B cell (primary cell): ENCODE results near the gene ABCC1. TPM values are rescaled to one million over a fixed set of nuclear protein-coding genes. Genes with fewer than 3 reads are reported as not detected.

Experiments used
- ATAC-seq: fragments of 200-7000 bp; cut with Tn5 transposase; one replicate; pipeline ENCODE4 v1.10.0; 2021; ENCODE audit warnings: low read depth, mild to moderate bottlenecking, moderate number of reproducible peaks, moderate library complexity
- CTCF ChIA-PET: fragments of 350-600 bp; sonication (Branson Sonifier 250); formaldehyde crosslinking; loops from one replicate; lab custom pipeline; 2021; ENCODE audit warnings: antibody characterized with exemption, inconsistent platforms; lab: Charles Lee
- POLR2A ChIA-PET: fragments of 350-600 bp; sonication (Branson Sonifier 250); formaldehyde crosslinking; loops from one replicate; lab custom pipeline; 2021; ENCODE audit warnings: antibody characterized with exemption; lab: Charles Lee
- DNase-seq: peaks from one replicate; pipeline ENCODE4 v3.0.0; 2013
- H2AFZ ChIP-seq: 2 replicates; pipeline ENCODE4 v1.6.1; 2012; ENCODE audit warnings: mild to moderate bottlenecking, low read depth, low read length; ENCODE audit not compliant: insufficient read depth, poor library complexity, severe bottlenecking
- H3K27ac ChIP-seq, 2 donors: 1 replicate in 1 of 2; 2 replicates in 1 of 2; pipeline ENCODE4 v1.5.1; 2012 to 2013; ENCODE audit warnings: low read length in 2 of 2, mild to moderate bottlenecking in 2 of 2, moderate library complexity in 1 of 2
- H3K27me3 ChIP-seq, 4 experiments: fragments of 200-600 bp in 1 of 4; sonication (generic) in 1 of 4; replicated peaks in 1 of 4; 1 replicate in 2 of 4; 2 replicates in 2 of 4; pipeline versions ENCODE4 v1.6.1 to v1.7.0; 2013 to 2016; ENCODE audit warnings: low read length in 3 of 4, mild to moderate bottlenecking in 2 of 4, mixed read lengths in 1 of 4, moderate library complexity in 1 of 4; ENCODE audit not compliant: insufficient read depth in 4 of 4, control insufficient read depth in 3 of 4; ENCODE audit errors: control extremely low read depth in 1 of 4
- H3K36me3 ChIP-seq, 2 experiments: replicated peaks in 1 of 2; 1 replicate in 1 of 2; 2 replicates in 1 of 2; pipeline versions ENCODE4 v1.6.1 to v1.7.1; 2013; ENCODE audit warnings: low read length in 1 of 2; ENCODE audit not compliant: insufficient read depth in 2 of 2, control insufficient read depth in 1 of 2; ENCODE audit errors: control extremely low read depth in 1 of 2, extremely low read depth in 1 of 2
- H3K4me1 ChIP-seq, 2 donors: fragments of 200-600 bp in 1 of 2; sonication (generic) in 1 of 2; 1 replicate in 1 of 2; 2 replicates in 1 of 2; pipeline versions ENCODE4 v1.5.1 to v1.6.1; 2013 to 2017; ENCODE audit warnings: low read length in 2 of 2; ENCODE audit not compliant: control insufficient read depth in 2 of 2, insufficient read depth in 2 of 2
- H3K4me2 ChIP-seq: replicated peaks from 2 replicates; pipeline ENCODE3; 2012; ENCODE audit warnings: mild to moderate bottlenecking, low read depth, low read length; ENCODE audit not compliant: poor library complexity, severe bottlenecking
- H3K4me3 ChIP-seq, 5 experiments: fragments of 200-600 bp in 1 of 5; sonication (generic) in 1 of 5; 1 replicate in 3 of 5; 2 replicates in 2 of 5; pipeline versions ENCODE4 v1.5.1 to v1.7.0; 2011 to 2016; ENCODE audit warnings: low read length in 4 of 5, mild to moderate bottlenecking in 4 of 5, low read depth in 2 of 5, control low read depth in 1 of 5, moderate library complexity in 1 of 5; ENCODE audit not compliant: insufficient read depth in 1 of 5; ENCODE audit errors: control extremely low read depth in 1 of 5, extremely low read depth in 1 of 5
- H3K79me2 ChIP-seq: fragments of 200-600 bp; sonication (generic); one replicate; pipeline ENCODE4 v1.6.0; 2016; ENCODE audit warnings: low read length; ENCODE audit not compliant: control insufficient read depth, insufficient read depth
- H3K9ac ChIP-seq: fragments of 200-600 bp; sonication (generic); 2 replicates; pipeline ENCODE4 v1.6.1; 2017; ENCODE audit warnings: mild to moderate bottlenecking, low read length, moderate library complexity
- H3K9me3 ChIP-seq, 3 donors: one replicate each; pipeline versions ENCODE4 v1.6.1 to v1.7.1; 2013; ENCODE audit warnings: low read length in 2 of 3; ENCODE audit not compliant: control insufficient read depth in 2 of 3, insufficient read depth in 1 of 3; ENCODE audit errors: control extremely low read depth in 1 of 3
- H4K20me1 ChIP-seq: 2 replicates; pipeline ENCODE4 v1.6.0; 2012; ENCODE audit warnings: mild to moderate bottlenecking, low read length; ENCODE audit not compliant: insufficient read depth, control insufficient read depth, poor library complexity, severe bottlenecking
- H3K27ac Mint-ChIP-seq: one replicate; pipeline ENCODE4 v1.8.0; 2021; ENCODE audit warnings: mixed read lengths
- H3K27me3 Mint-ChIP-seq: one replicate; pipeline ENCODE4 v1.8.0; 2021; ENCODE audit warnings: mixed read lengths
- H3K4me1 Mint-ChIP-seq: one replicate; pipeline ENCODE4 v1.8.0; 2021; ENCODE audit warnings: mixed read lengths
- H3K4me3 Mint-ChIP-seq: one replicate; pipeline ENCODE4 v1.8.0; 2021; ENCODE audit warnings: mixed read lengths
- H3K9me3 Mint-ChIP-seq: one replicate; pipeline ENCODE4 v1.8.0; 2022; ENCODE audit warnings: mixed read lengths; ENCODE audit not compliant: insufficient read depth
- EZH2 ChIP-seq: IDR thresholded peaks from 2 replicates; pipeline ENCODE4 v1.6.1; 2012; ENCODE audit warnings: borderline replicate concordance, low read depth, mild to moderate bottlenecking, moderate library complexity, low read length; ENCODE audit not compliant: insufficient read depth, poor library complexity, severe bottlenecking
- WGBS: methylation state at CpG from one replicate; pipeline ENCODE4 v1.1.5; 2013; ENCODE audit warnings: missing lambda C conversion rate; ENCODE audit not compliant: insufficient coverage; 5-methylcytosine and 5-hydroxymethylcytosine counted together
- intact Hi-C: fragments of 100-400 bp; cut with micrococcal nuclease; formaldehyde crosslinking; loops from one replicate; pipeline ENCODE4 v1.10.0; 2022
- polyA plus RNA-seq: library from polyadenylated mRNA; depleted of rRNA; stranded (reverse); fragments of >200 nt; gene quantifications from 2 replicates; pipeline ENCODE4 v1.2.3, GENCODE V29; 2012
- total RNA-seq, 2 donors: library from RNA; stranded (reverse); fragments of 120-200 nt in 1 of 2; gene quantifications; 1 replicate in 1 of 2; 2 replicates in 1 of 2; pipeline versions ENCODE4 v1.2.3 to v1.2.4, GENCODE V29; 2013 to 2022
- TF ChIP-seq, protein P1 (sequence below): fragments of 200-600 bp; IDR thresholded peaks from one replicate; pipeline ENCODE4 v1.8.0; 2022; ENCODE audit warnings: antibody characterized with exemption, mild to moderate bottlenecking

Gene ABCC1
- total and polyA plus RNA-seq, 2 donors (not counting 1 experiment from before 2014, with no cell fraction given), result 21.8 to 73.0 TPM

DNA sequence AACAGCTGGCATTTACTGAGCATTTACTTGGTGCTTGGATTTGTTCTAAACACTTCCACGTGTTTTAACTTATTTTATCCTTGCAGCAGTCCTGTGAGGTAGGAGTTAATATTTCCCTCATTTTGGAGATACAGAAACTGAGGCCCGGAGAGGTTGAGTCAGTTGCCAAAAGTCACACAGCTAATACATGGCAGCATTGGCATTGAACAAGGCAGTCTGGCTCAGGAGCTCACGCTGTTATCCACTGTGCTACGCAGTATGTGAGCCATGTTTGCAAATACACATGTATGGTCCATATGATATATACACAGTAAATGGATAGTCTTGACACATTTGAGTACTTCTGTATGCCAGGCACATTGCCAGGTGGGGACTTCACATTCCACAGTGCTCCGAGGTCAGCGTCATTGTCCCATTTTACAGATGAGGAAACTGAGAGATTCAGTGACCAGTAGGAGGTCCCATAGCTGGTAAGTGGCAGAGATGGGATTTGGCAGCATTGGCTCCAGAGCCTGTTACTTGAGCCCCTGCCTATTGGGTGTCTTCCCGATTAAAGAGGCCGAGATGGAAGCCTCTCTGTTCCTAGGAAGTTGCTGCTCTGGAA lies 163.1 kb downstream of the ABCC1 start:
- Mint-ChIP-seq H3K4me3 (no peak overlapping the region), H3K27me3 (no peaks in the 10 kb centered on the region), H3K4me1 (no peaks in the 10 kb centered on the region), H3K9me3 (peaks cover 3% of the 10 kb centered on the region), H3K27ac (no peak overlapping the region)
- ChIA-PET POLR2A (no interaction called here), CTCF (no interaction called here)
- H3K27ac ChIP-seq, result no peak overlapping the region
- no peaks in the 10 kb centered on the region for H3K4me1 ChIP-seq
- H2AFZ ChIP-seq, result no peak overlapping the region
- no peaks in the 10 kb centered on the region for H4K20me1 ChIP-seq
- WGBS, result 69% methylated on average over 4 of the region's 8 CpGs
- peaks cover 16 to 63% of the 10 kb centered on the region in 2 experiments for H3K36me3 ChIP-seq
- intact Hi-C loops, result no loop called here
- ATAC-seq (no peak), DNase-seq (no peak)
- TF ChIP-seq, protein P1, sequence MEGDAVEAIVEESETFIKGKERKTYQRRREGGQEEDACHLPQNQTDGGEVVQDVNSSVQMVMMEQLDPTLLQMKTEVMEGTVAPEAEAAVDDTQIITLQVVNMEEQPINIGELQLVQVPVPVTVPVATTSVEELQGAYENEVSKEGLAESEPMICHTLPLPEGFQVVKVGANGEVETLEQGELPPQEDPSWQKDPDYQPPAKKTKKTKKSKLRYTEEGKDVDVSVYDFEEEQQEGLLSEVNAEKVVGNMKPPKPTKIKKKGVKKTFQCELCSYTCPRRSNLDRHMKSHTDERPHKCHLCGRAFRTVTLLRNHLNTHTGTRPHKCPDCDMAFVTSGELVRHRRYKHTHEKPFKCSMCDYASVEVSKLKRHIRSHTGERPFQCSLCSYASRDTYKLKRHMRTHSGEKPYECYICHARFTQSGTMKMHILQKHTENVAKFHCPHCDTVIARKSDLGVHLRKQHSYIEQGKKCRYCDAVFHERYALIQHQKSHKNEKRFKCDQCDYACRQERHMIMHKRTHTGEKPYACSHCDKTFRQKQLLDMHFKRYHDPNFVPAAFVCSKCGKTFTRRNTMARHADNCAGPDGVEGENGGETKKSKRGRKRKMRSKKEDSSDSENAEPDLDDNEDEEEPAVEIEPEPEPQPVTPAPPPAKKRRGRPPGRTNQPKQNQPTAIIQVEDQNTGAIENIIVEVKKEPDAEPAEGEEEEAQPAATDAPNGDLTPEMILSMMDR, result no peak
- no peak for TF ChIP-seq EZH2
- no peak overlapping the region for H3K4me2 ChIP-seq
- H3K9ac ChIP-seq, result no peak overlapping the region
- no peak overlapping the region for H3K4me3 ChIP-seq
- no peaks in the 10 kb centered on the region for H3K79me2 ChIP-seq
- H3K27me3 ChIP-seq, result no peaks in the 10 kb centered on the region
- peaks cover 0 to 19% (median 5%) of the 10 kb centered on the region in 3 donors for H3K9me3 ChIP-seq

DNA sequence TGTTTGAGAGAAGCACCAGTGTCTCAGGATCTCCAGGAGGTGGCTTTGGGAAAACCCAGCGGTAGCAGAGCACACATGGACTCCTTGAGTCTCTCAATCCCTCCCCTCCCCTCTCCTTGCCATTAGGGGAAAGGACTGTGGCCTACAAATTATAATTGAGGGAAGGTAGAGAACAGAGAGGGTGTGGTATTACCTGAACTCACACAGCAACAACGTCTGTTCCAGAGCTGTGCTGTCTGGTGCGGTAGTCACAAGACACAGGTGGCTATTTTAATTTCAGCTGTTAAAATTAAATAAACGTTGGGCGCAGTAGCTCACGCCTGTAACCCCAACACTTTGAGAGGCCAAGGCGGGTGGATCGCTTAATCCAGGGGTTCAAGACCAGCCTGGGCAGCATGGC lies 163.7 kb downstream of the ABCC1 start:
- Histone ChIP-seq H4K20me1 (no peaks in the 10 kb centered on the region), H3K4me3 (no peak overlapping the region), H3K27me3 (no peaks in the 10 kb centered on the region), H3K36me3 (peaks cover 19 to 69% of the 10 kb centered on the region in 2 experiments), H3K27ac (no peak overlapping the region), H2AFZ (no peak overlapping the region), H3K9ac (no peak overlapping the region), H3K79me2 (no peaks in the 10 kb centered on the region), H3K4me1 (no peaks in the 10 kb centered on the region), H3K4me2 (no peak overlapping the region), H3K9me3 (peaks cover 1 to 24% (median 10%) of the 10 kb centered on the region in 3 donors)
- Mint-ChIP-seq H3K4me3 (no peak overlapping the region), H3K27me3 (no peaks in the 10 kb centered on the region), H3K27ac (no peak overlapping the region), H3K9me3 (peaks cover 3% of the 10 kb centered on the region), H3K4me1 (no peaks in the 10 kb centered on the region)
- CTCF ChIA-PET, result no interaction called here
- intact Hi-C loops, result no loop called here
- TF ChIP-seq, protein P1, result no peak
- no peak for TF ChIP-seq EZH2
- DNase-seq (no peak), ATAC-seq (no peak)
- WGBS, result 100% methylated on average over 5 of the region's 8 CpGs
- POLR2A ChIA-PET, result no interaction called here
